ENCODE results near the gene SS18L1.

- TF ChIP-seq, protein P1, sequence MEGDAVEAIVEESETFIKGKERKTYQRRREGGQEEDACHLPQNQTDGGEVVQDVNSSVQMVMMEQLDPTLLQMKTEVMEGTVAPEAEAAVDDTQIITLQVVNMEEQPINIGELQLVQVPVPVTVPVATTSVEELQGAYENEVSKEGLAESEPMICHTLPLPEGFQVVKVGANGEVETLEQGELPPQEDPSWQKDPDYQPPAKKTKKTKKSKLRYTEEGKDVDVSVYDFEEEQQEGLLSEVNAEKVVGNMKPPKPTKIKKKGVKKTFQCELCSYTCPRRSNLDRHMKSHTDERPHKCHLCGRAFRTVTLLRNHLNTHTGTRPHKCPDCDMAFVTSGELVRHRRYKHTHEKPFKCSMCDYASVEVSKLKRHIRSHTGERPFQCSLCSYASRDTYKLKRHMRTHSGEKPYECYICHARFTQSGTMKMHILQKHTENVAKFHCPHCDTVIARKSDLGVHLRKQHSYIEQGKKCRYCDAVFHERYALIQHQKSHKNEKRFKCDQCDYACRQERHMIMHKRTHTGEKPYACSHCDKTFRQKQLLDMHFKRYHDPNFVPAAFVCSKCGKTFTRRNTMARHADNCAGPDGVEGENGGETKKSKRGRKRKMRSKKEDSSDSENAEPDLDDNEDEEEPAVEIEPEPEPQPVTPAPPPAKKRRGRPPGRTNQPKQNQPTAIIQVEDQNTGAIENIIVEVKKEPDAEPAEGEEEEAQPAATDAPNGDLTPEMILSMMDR (IDR thresholded peaks at IDR 0.05), result no peak
- TF ChIP-seq EP300 (IDR thresholded peaks at IDR 0.05) (no peak), POLR2A (IDR thresholded peaks at IDR 0.05) (no peak), POLR2AphosphoS5 (IDR thresholded peaks at IDR 0.05) (no peak)
Observed at GRCh38 chr20:62172666-62173065, 29.1 kb downstream of the SS18L1 start.
